Keratinocyte (primary cell): Measurements from ENCODE around the gene SEC61A1. TPM values are rescaled to one million over a fixed set of nuclear protein-coding genes. Genes with fewer than 3 reads are reported as not detected.

Experiments used
- DNase-seq: peaks from one replicate; pipeline ENCODE4 v3.0.0-alpha.2; 2011; ENCODE audit warnings: low read depth, missing footprints, low spot score
- FAIRE-seq: peaks from 2 replicates; lab custom pipeline; 2011; peaks lifted over from hg19 to GRCh38; lab: Jason Lieb, UNC
- H2AFZ ChIP-seq: 2 replicates; pipeline ENCODE4 v1.6.0; 2012; ENCODE audit warnings: low read length, control low read depth, inconsistent platforms; ENCODE audit not compliant: control insufficient read depth
- H3K27ac ChIP-seq: 2 replicates; pipeline ENCODE4 v1.5.1; 2011; ENCODE audit warnings: low read length; ENCODE audit not compliant: control insufficient read depth, insufficient read depth
- H3K27me3 ChIP-seq: 3 replicates; pipeline ENCODE4 v1.6.0; 2011; ENCODE audit warnings: low read length; ENCODE audit not compliant: control insufficient read depth, insufficient read depth; ENCODE audit errors: extremely low read depth
- H3K36me3 ChIP-seq, 2 experiments: 2 replicates in 1 of 2; 3 replicates in 1 of 2; pipeline ENCODE4 v1.5.1; 2011; ENCODE audit warnings: low read length in 2 of 2, mild to moderate bottlenecking in 1 of 2; ENCODE audit not compliant: control insufficient read depth in 2 of 2, insufficient read depth in 2 of 2; ENCODE audit errors: extremely low read depth in 1 of 2
- H3K4me1 ChIP-seq: 3 replicates; pipeline ENCODE4 v1.5.1; 2011; ENCODE audit warnings: low read length; ENCODE audit not compliant: control insufficient read depth, insufficient read depth; ENCODE audit errors: extremely low read depth
- H3K4me2 ChIP-seq: 3 replicates; pipeline ENCODE4 v1.6.0; 2011; ENCODE audit warnings: low read depth, low read length; ENCODE audit not compliant: control insufficient read depth, insufficient read depth; ENCODE audit errors: extremely low read depth
- H3K4me3 ChIP-seq, 3 experiments: fragments of 200-600 bp in 1 of 3; sonication (generic) in 1 of 3; 2 replicates in 2 of 3; 3 replicates in 1 of 3; pipeline ENCODE4 v1.5.1; 2011 to 2016; ENCODE audit warnings: low read length in 3 of 3, mild to moderate bottlenecking in 3 of 3, control low read depth in 2 of 3, inconsistent platforms in 1 of 3, low read depth in 1 of 3, mixed read lengths in 1 of 3, mixed run types in 1 of 3, moderate library complexity in 1 of 3; ENCODE audit not compliant: control insufficient read depth in 2 of 3, insufficient read depth in 2 of 3; ENCODE audit errors: extremely low read depth in 1 of 3
- H3K79me2 ChIP-seq: 2 replicates; pipeline ENCODE4 v1.6.0; 2012; ENCODE audit warnings: low read length; ENCODE audit not compliant: control insufficient read depth, insufficient read depth
- H3K9ac ChIP-seq: 3 replicates; pipeline ENCODE4 v1.6.0; 2011; ENCODE audit warnings: low read length; ENCODE audit not compliant: control insufficient read depth, insufficient read depth; ENCODE audit errors: extremely low read depth
- H3K9me1 ChIP-seq: 3 replicates; pipeline ENCODE4 v1.6.0; 2011; ENCODE audit warnings: low read length; ENCODE audit not compliant: control insufficient read depth, insufficient read depth; ENCODE audit errors: extremely low read depth
- H3K9me3 ChIP-seq: 2 replicates; pipeline ENCODE4 v1.5.1; 2012; ENCODE audit warnings: low read depth, low read length; ENCODE audit not compliant: control insufficient read depth
- H4K20me1 ChIP-seq: 3 replicates; pipeline ENCODE4 v1.6.0; 2011; ENCODE audit warnings: low read length; ENCODE audit not compliant: control insufficient read depth, insufficient read depth; ENCODE audit errors: extremely low read depth
- EZH2 ChIP-seq: IDR thresholded peaks from one replicate; pipeline ENCODE4 v1.6.1; 2012; ENCODE audit warnings: inconsistent platforms, mild to moderate bottlenecking, low read length, moderate library complexity
- dilution Hi-C: fragments of 300-500 bp; cut with MboI; formaldehyde crosslinking; loops from one replicate; pipeline ENCODE4 v1.7.0; 2020; ENCODE audit warnings: low sequenced_read_pairs; ENCODE audit not compliant: extremely low pct_ligation_motif_present
- polyA plus RNA-seq, 5 experiments: library from polyadenylated mRNA; depleted of rRNA in 3 of 5; stranded (reverse) in 3 of 5; stranded (forward) in 1 of 5; unstranded in 1 of 5; fragments of >200 nt; gene quantifications; 1 replicate in 1 of 5; 2 replicates in 3 of 5; 3 replicates in 1 of 5; pipeline versions ENCODE4 v1.2.1 to v1.2.3, GENCODE V29; 2011 to 2012; ENCODE audit warnings: missing spikeins in 2 of 5, low read depth in 1 of 5, low replicate concordance in 1 of 5
- TF ChIP-seq, protein P1 (sequence below), 3 experiments: IDR thresholded peaks in 1 of 3; conservative IDR thresholded peaks in 1 of 3; optimal IDR thresholded peaks in 1 of 3; 2 replicates in 2 of 3; 3 replicates in 1 of 3; pipeline versions ENCODE3 to v1.5.1; 2011; ENCODE audit warnings: low read length in 3 of 3, mild to moderate bottlenecking in 3 of 3, moderate library complexity in 2 of 3, control low read depth in 1 of 3, inconsistent platforms in 1 of 3; ENCODE audit not compliant: insufficient read depth in 2 of 3; ENCODE audit errors: extremely low read depth in 1 of 3

SEC61A1 gene
- polyA plus RNA-seq, 1 donor (not counting 4 experiments of a cell fraction or from before 2014, with no cell fraction given): 306 TPM

DNA sequence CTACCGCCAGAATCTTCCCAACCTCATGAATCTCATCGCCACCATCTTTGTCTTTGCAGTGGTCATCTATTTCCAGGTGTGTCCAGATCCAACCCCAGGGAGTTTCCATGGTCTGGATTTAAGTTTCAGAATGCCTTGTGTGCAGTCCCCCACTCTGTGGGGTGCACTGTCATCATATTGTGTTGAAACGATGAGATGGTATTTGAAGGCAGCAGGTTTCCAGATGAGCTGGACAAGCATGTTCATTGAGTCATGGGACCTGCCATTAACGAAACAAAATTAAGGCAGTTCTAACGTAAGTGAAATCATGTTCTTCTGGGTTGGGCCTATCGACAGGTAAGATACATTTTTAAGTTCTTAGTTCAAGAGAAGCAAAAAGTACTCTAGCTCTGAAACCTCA lies 12.7 kb downstream of the SEC61A1 start:
- FAIRE-seq (no peak), DNase-seq (no peak)
- H3K9me1 ChIP-seq: no peaks in the 10 kb centered on the region
- TF ChIP-seq EZH2: no peak
- TF ChIP-seq, protein P1, sequence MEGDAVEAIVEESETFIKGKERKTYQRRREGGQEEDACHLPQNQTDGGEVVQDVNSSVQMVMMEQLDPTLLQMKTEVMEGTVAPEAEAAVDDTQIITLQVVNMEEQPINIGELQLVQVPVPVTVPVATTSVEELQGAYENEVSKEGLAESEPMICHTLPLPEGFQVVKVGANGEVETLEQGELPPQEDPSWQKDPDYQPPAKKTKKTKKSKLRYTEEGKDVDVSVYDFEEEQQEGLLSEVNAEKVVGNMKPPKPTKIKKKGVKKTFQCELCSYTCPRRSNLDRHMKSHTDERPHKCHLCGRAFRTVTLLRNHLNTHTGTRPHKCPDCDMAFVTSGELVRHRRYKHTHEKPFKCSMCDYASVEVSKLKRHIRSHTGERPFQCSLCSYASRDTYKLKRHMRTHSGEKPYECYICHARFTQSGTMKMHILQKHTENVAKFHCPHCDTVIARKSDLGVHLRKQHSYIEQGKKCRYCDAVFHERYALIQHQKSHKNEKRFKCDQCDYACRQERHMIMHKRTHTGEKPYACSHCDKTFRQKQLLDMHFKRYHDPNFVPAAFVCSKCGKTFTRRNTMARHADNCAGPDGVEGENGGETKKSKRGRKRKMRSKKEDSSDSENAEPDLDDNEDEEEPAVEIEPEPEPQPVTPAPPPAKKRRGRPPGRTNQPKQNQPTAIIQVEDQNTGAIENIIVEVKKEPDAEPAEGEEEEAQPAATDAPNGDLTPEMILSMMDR (optimal IDR thresholded peaks at IDR 0.05 in 1 of 3, IDR thresholded peaks at IDR 0.05 in 1 of 3, conservative IDR thresholded peaks at IDR 0.05 in 1 of 3; ENCODE audit: extremely low read depth in 1 of 3, insufficient read depth in 2 of 3, low read length in 3 of 3): no peak
- H4K20me1 ChIP-seq: peaks cover 30% of the 10 kb centered on the region
- peaks cover 63 to 73% of the 10 kb centered on the region in 2 experiments for H3K36me3 ChIP-seq
- no peak overlapping the region for H3K27ac ChIP-seq
- no peak overlapping the region for H3K9ac ChIP-seq
- H3K4me3 ChIP-seq: no peak overlapping the region
- H3K27me3 ChIP-seq: no peaks in the 10 kb centered on the region
- peaks cover 23% of the 10 kb centered on the region for H3K4me1 ChIP-seq
- H3K79me2 ChIP-seq: peaks cover 44% of the 10 kb centered on the region
- dilution Hi-C loops: no loop called here
- no peak overlapping the region for H3K4me2 ChIP-seq
- no peak overlapping the region for H2AFZ ChIP-seq
- H3K9me3 ChIP-seq: no peaks in the 10 kb centered on the region

DNA sequence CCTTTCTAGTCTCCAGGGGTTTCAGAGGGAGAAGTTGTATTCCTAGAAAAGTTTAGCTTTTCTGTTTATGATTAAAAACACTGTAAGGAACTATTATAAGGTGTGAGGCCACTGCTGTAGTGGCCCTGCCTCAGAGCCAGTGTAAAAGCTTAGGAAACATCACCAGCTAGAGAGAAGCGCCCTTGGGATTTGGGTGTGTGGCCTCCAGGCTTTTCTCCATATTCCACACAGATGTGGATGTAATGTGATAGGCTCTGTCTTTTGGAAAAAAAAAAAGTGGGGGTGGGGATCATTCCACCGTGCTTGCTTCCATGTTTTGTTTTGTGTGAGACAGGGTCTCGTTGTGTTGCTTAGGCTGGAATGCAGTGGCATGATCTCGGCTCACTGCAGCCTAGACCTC lies 13.9 kb downstream of the SEC61A1 start:
- H3K9me1 ChIP-seq: peaks cover 2% of the 10 kb centered on the region
- no peak for FAIRE-seq
- peaks cover 56% of the 10 kb centered on the region for H3K79me2 ChIP-seq
- TF ChIP-seq EZH2: no peak
- TF ChIP-seq, protein P1 (optimal IDR thresholded peaks at IDR 0.05 in 1 of 3, IDR thresholded peaks at IDR 0.05 in 1 of 3, conservative IDR thresholded peaks at IDR 0.05 in 1 of 3; ENCODE audit: extremely low read depth in 1 of 3, insufficient read depth in 2 of 3, low read length in 3 of 3): no peak
- H3K4me1 ChIP-seq: peaks cover 16% of the 10 kb centered on the region
- no peak overlapping the region for H3K9ac ChIP-seq
- peaks cover 33% of the 10 kb centered on the region for H4K20me1 ChIP-seq
- peaks cover 67 to 78% of the 10 kb centered on the region in 2 experiments for H3K36me3 ChIP-seq
- H3K27me3 ChIP-seq: no peaks in the 10 kb centered on the region
- no peak overlapping the region for H3K4me2 ChIP-seq
- no peak overlapping the region for H3K27ac ChIP-seq
- DNase-seq: no peak
- H3K4me3 ChIP-seq: no peak overlapping the region
- H2AFZ ChIP-seq: no peak overlapping the region
- dilution Hi-C loops: no loop called here
- H3K9me3 ChIP-seq: no peaks in the 10 kb centered on the region
